B cell (primary cell): ENCODE results near the gene RNF135. TPM values are rescaled to one million over a fixed set of nuclear protein-coding genes. Genes with fewer than 3 reads are reported as not detected.
"Not testable (repeated sequence)": the region's sequence is repeated elsewhere in the genome, so short reads cannot be mapped to it uniquely, and the experiment has no call there.

Experiments used
- ATAC-seq: fragments of 200-7000 bp; cut with Tn5 transposase; one replicate; pipeline ENCODE4 v1.10.0; 2021; ENCODE audit warnings: low read depth, mild to moderate bottlenecking, moderate number of reproducible peaks, moderate library complexity
- CTCF ChIA-PET: fragments of 350-600 bp; sonication (Branson Sonifier 250); formaldehyde crosslinking; loops from one replicate; lab custom pipeline; 2021; ENCODE audit warnings: antibody characterized with exemption, inconsistent platforms; lab: Charles Lee
- POLR2A ChIA-PET: fragments of 350-600 bp; sonication (Branson Sonifier 250); formaldehyde crosslinking; loops from one replicate; lab custom pipeline; 2021; ENCODE audit warnings: antibody characterized with exemption; lab: Charles Lee
- DNase-seq: peaks from one replicate; pipeline ENCODE4 v3.0.0; 2013
- H2AFZ ChIP-seq: 2 replicates; pipeline ENCODE4 v1.6.1; 2012; ENCODE audit warnings: mild to moderate bottlenecking, low read depth, low read length; ENCODE audit not compliant: insufficient read depth, poor library complexity, severe bottlenecking
- H3K27ac ChIP-seq, 2 donors: 1 replicate in 1 of 2; 2 replicates in 1 of 2; pipeline ENCODE4 v1.5.1; 2012 to 2013; ENCODE audit warnings: low read length in 2 of 2, mild to moderate bottlenecking in 2 of 2, moderate library complexity in 1 of 2
- H3K27me3 ChIP-seq, 4 experiments: fragments of 200-600 bp in 1 of 4; sonication (generic) in 1 of 4; replicated peaks in 1 of 4; 1 replicate in 2 of 4; 2 replicates in 2 of 4; pipeline versions ENCODE4 v1.6.1 to v1.7.0; 2013 to 2016; ENCODE audit warnings: low read length in 3 of 4, mild to moderate bottlenecking in 2 of 4, mixed read lengths in 1 of 4, moderate library complexity in 1 of 4; ENCODE audit not compliant: insufficient read depth in 4 of 4, control insufficient read depth in 3 of 4; ENCODE audit errors: control extremely low read depth in 1 of 4
- H3K36me3 ChIP-seq, 2 experiments: replicated peaks in 1 of 2; 1 replicate in 1 of 2; 2 replicates in 1 of 2; pipeline versions ENCODE4 v1.6.1 to v1.7.1; 2013; ENCODE audit warnings: low read length in 1 of 2; ENCODE audit not compliant: insufficient read depth in 2 of 2, control insufficient read depth in 1 of 2; ENCODE audit errors: control extremely low read depth in 1 of 2, extremely low read depth in 1 of 2
- H3K4me1 ChIP-seq, 2 donors: fragments of 200-600 bp in 1 of 2; sonication (generic) in 1 of 2; 1 replicate in 1 of 2; 2 replicates in 1 of 2; pipeline versions ENCODE4 v1.5.1 to v1.6.1; 2013 to 2017; ENCODE audit warnings: low read length in 2 of 2; ENCODE audit not compliant: control insufficient read depth in 2 of 2, insufficient read depth in 2 of 2
- H3K4me2 ChIP-seq: replicated peaks from 2 replicates; pipeline ENCODE3; 2012; ENCODE audit warnings: mild to moderate bottlenecking, low read depth, low read length; ENCODE audit not compliant: poor library complexity, severe bottlenecking
- H3K4me3 ChIP-seq, 5 experiments: fragments of 200-600 bp in 1 of 5; sonication (generic) in 1 of 5; 1 replicate in 3 of 5; 2 replicates in 2 of 5; pipeline versions ENCODE4 v1.5.1 to v1.7.0; 2011 to 2016; ENCODE audit warnings: low read length in 4 of 5, mild to moderate bottlenecking in 4 of 5, low read depth in 2 of 5, control low read depth in 1 of 5, moderate library complexity in 1 of 5; ENCODE audit not compliant: insufficient read depth in 1 of 5; ENCODE audit errors: control extremely low read depth in 1 of 5, extremely low read depth in 1 of 5
- H3K79me2 ChIP-seq: fragments of 200-600 bp; sonication (generic); one replicate; pipeline ENCODE4 v1.6.0; 2016; ENCODE audit warnings: low read length; ENCODE audit not compliant: control insufficient read depth, insufficient read depth
- H3K9ac ChIP-seq: fragments of 200-600 bp; sonication (generic); 2 replicates; pipeline ENCODE4 v1.6.1; 2017; ENCODE audit warnings: mild to moderate bottlenecking, low read length, moderate library complexity
- H3K9me3 ChIP-seq, 3 donors: one replicate each; pipeline versions ENCODE4 v1.6.1 to v1.7.1; 2013; ENCODE audit warnings: low read length in 2 of 3; ENCODE audit not compliant: control insufficient read depth in 2 of 3, insufficient read depth in 1 of 3; ENCODE audit errors: control extremely low read depth in 1 of 3
- H4K20me1 ChIP-seq: 2 replicates; pipeline ENCODE4 v1.6.0; 2012; ENCODE audit warnings: mild to moderate bottlenecking, low read length; ENCODE audit not compliant: insufficient read depth, control insufficient read depth, poor library complexity, severe bottlenecking
- H3K27ac Mint-ChIP-seq: one replicate; pipeline ENCODE4 v1.8.0; 2021; ENCODE audit warnings: mixed read lengths
- H3K27me3 Mint-ChIP-seq: one replicate; pipeline ENCODE4 v1.8.0; 2021; ENCODE audit warnings: mixed read lengths
- H3K4me1 Mint-ChIP-seq: one replicate; pipeline ENCODE4 v1.8.0; 2021; ENCODE audit warnings: mixed read lengths
- H3K4me3 Mint-ChIP-seq: one replicate; pipeline ENCODE4 v1.8.0; 2021; ENCODE audit warnings: mixed read lengths
- H3K9me3 Mint-ChIP-seq: one replicate; pipeline ENCODE4 v1.8.0; 2022; ENCODE audit warnings: mixed read lengths; ENCODE audit not compliant: insufficient read depth
- CTCF ChIP-seq: fragments of 200-600 bp; IDR thresholded peaks from one replicate; pipeline ENCODE4 v1.8.0; 2022; ENCODE audit warnings: antibody characterized with exemption, mild to moderate bottlenecking
- EZH2 ChIP-seq: IDR thresholded peaks from 2 replicates; pipeline ENCODE4 v1.6.1; 2012; ENCODE audit warnings: borderline replicate concordance, low read depth, mild to moderate bottlenecking, moderate library complexity, low read length; ENCODE audit not compliant: insufficient read depth, poor library complexity, severe bottlenecking
- WGBS: methylation state at CpG from one replicate; pipeline ENCODE4 v1.1.5; 2013; ENCODE audit warnings: missing lambda C conversion rate; ENCODE audit not compliant: insufficient coverage; 5-methylcytosine and 5-hydroxymethylcytosine counted together
- intact Hi-C: fragments of 100-400 bp; cut with micrococcal nuclease; formaldehyde crosslinking; loops from one replicate; pipeline ENCODE4 v1.10.0; 2022
- polyA plus RNA-seq: library from polyadenylated mRNA; depleted of rRNA; stranded (reverse); fragments of >200 nt; gene quantifications from 2 replicates; pipeline ENCODE4 v1.2.3, GENCODE V29; 2012
- total RNA-seq, 2 donors: library from RNA; stranded (reverse); fragments of 120-200 nt in 1 of 2; gene quantifications; 1 replicate in 1 of 2; 2 replicates in 1 of 2; pipeline versions ENCODE4 v1.2.3 to v1.2.4, GENCODE V29; 2013 to 2022

RNF135 gene
- total and polyA plus RNA-seq, 2 donors (not counting 1 experiment from before 2014, with no cell fraction given), result 23.4 to 24.2 TPM

- Histone ChIP-seq H3K9ac (no peak overlapping the region), H3K4me2 (no peak overlapping the region), H3K4me1 (peaks cover 14 to 20% of the 10 kb centered on the region in 2 donors), H3K36me3 (peaks cover 0 to 12% of the 10 kb centered on the region in 2 experiments), H2AFZ (no peak overlapping the region), H3K4me3 (no peak overlapping the region), H3K9me3 (no peaks in the 10 kb centered on the region), H3K27ac (no peak overlapping the region), H3K79me2 (peaks cover 68% of the 10 kb centered on the region), H4K20me1 (peaks cover 3% of the 10 kb centered on the region), H3K27me3 (no peaks in the 10 kb centered on the region)
- intact Hi-C loops, result no loop called here
- 96% methylated on average over 6 of the region's 8 CpGs for WGBS
- POLR2A ChIA-PET, result interaction anchor here (1.2 kb wide), 1 partner anchor 34 kb away, joined by 3 read pairs; no protein-coding TSS in a partner anchor
- no peak for DNase-seq
- H3K27me3 Mint-ChIP-seq, result no peaks in the 10 kb centered on the region
- no peak overlapping the region for H3K27ac Mint-ChIP-seq
- peaks cover 4% of the 10 kb centered on the region for H3K9me3 Mint-ChIP-seq
- ATAC-seq, result no peak
- H3K4me1 Mint-ChIP-seq, result peaks cover 37% of the 10 kb centered on the region
- TF ChIP-seq EZH2 (no peak), CTCF (no peak)
- H3K4me3 Mint-ChIP-seq, result no peak overlapping the region
- CTCF ChIA-PET, result no interaction called here
These were observed 4.4 kb downstream of the RNF135 start for GRCh38 chr17:30975042-30975820.

GRCh38 chr17:30979919-30980318, 9.1 kb downstream of the RNF135 start:
- H3K27me3 ChIP-seq, H3K4me1 ChIP-seq, H3K4me2 ChIP-seq, ATAC-seq, H3K4me3 Mint-ChIP-seq, intact Hi-C loops, H3K27me3 Mint-ChIP-seq, POLR2A ChIA-PET, H3K27ac ChIP-seq, H3K9me3 ChIP-seq, DNase-seq, H3K9ac ChIP-seq, H3K4me3 ChIP-seq, H2AFZ ChIP-seq, CTCF ChIA-PET, H3K27ac Mint-ChIP-seq, H3K9me3 Mint-ChIP-seq: not testable (repeated sequence)
- H3K4me1 Mint-ChIP-seq, result peaks cover 28% of the 10 kb centered on the region
- Histone ChIP-seq H4K20me1 (peaks cover 11% of the 10 kb centered on the region), H3K36me3 (peaks cover 3 to 12% of the 10 kb centered on the region in 2 experiments), H3K79me2 (peaks cover 49% of the 10 kb centered on the region)
- WGBS, result no CpG with 5 or more reads among the region's 33 CpGs
